GM12874 (cell line): ENCODE measurements around the gene MSI2.

Experiments
- TF ChIP-seq, protein P1 (sequence below): IDR thresholded peaks from 2 replicates; pipeline ENCODE4 v1.5.1; 2011; ENCODE audit warnings: low read depth, mild to moderate bottlenecking, control low read depth, low read length, moderate library complexity; ENCODE audit not compliant: insufficient read depth

MSI2 gene

DNA sequence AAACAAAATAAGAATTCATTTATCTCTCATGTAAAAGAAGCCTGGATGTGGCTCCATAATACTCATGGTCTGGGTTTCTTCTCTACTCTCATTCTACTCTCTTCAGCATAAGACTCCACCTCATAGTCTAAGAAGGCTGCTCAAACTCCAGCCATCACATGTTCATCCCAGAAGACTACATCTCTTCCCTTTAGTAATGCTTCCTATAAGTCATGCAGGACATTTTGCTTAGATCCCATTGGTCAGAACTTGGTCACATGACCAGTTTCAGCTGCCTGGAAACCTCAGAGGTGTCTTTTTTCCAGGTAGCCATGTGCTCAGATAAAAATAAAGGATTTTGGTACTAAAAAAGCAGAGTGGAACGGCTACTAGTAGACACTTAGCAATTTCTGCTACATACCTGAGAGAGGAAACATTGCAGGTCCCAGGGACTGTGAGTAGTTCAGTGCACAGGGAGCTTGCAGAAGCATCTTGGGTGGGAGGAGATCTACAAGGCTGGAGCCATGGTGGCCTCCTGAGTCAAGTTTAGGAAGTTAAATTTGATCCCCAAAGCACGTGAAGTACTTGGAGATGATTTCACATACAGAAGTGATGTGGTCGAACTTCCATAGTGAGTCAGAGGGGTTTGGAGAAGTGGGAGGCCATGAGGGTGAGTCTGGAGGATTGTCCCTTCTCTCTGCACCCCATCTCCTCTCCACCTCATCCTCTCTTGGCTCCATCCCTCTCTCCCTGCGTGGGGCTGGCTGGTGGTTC is 378.6 kb downstream of the MSI2 start:
- TF ChIP-seq, protein P1, sequence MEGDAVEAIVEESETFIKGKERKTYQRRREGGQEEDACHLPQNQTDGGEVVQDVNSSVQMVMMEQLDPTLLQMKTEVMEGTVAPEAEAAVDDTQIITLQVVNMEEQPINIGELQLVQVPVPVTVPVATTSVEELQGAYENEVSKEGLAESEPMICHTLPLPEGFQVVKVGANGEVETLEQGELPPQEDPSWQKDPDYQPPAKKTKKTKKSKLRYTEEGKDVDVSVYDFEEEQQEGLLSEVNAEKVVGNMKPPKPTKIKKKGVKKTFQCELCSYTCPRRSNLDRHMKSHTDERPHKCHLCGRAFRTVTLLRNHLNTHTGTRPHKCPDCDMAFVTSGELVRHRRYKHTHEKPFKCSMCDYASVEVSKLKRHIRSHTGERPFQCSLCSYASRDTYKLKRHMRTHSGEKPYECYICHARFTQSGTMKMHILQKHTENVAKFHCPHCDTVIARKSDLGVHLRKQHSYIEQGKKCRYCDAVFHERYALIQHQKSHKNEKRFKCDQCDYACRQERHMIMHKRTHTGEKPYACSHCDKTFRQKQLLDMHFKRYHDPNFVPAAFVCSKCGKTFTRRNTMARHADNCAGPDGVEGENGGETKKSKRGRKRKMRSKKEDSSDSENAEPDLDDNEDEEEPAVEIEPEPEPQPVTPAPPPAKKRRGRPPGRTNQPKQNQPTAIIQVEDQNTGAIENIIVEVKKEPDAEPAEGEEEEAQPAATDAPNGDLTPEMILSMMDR: no peak

DNA sequence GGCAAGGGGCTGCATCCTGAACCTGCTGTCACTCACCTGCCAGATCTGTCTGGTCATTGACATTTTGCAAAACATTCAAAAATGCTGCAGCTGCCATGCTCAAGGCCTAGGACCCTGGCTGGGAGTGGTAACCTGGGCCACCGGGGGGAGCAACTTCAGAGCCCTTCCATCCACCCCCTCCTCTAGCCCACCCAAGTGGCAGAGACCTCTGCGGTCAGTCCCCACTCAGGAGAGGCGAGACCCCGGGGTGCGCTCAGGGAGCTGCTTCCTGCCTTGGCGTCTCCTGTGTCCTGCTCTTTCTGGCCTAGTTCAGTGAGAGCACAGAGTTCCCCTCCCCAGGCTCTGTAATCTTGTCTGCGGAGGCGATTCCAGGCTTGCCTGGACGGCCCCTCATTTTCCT is 380.0 kb downstream of the MSI2 start:
- TF ChIP-seq, protein P1: no peak

DNA sequence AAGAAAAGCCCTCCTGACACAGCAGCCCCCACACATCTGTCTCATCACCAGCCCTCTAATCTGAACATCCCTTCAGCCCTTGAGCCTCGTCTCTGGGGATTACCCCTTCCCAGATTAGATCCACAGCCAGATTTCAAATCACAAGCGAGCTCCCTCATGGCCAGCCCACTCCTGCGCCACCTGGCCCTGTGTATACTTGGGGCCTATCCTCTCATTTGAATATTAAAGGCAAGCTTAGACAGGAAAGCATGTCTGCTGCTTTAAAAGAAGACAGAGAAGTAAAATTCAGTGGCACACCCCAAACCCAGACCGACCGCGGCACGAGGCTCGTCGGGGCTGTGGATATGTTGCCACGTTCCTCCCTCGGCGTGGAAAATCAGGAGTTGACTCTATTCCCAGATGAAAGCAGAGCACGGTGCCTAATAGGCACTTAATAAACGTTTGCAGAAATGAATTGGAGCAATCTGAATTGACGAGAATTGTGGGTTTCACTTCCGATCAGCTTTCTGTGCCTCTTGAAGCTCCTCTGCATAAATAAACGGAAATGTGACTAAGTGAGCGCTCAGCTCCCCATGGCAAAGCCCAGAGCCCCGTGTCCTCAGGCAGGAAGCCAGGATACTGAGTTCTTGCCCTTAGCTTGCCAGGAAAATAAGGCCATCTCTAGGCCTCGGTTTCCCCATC is 380.8 kb downstream of the MSI2 start:
- TF ChIP-seq, protein P1: no peak

DNA sequence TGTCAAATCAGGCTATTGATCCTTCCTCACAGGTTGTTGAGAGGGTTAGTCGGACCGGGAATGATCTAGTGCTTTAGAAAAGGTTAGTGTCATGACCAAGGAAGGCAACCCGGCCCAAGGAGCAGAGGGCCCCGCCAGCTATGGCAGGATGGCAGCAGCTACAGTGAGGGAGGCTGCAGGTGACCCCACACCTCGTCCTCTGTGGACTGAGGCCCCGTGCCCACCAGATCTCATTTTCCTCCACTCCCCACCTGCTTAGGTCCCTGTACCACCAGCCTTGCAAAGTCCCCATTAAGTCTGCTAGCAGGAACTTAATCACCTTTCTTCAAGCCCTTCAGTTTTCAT is 381.3 kb downstream of the MSI2 start:
- TF ChIP-seq, protein P1: no peak

DNA sequence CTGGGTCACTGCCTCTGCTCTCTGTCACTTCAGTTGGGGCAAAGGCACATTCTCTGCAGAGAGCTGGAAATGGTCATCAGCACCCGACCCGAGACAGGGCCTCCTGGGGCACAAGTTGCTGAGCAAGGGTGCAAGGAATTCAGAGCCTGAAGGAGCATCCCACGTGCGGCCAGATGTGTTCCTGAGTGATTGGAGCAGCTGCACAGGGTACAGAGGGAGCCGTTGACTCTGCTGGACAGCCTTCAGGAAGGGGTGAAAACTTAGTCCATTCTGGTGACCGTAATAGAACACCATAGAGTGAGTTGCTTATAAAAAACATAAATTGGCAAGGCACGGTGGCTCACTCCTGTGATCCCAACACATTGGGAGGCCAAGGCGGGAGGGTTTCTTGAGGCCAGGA is 382.0 kb downstream of the MSI2 start:
- TF ChIP-seq, protein P1: no peak

DNA sequence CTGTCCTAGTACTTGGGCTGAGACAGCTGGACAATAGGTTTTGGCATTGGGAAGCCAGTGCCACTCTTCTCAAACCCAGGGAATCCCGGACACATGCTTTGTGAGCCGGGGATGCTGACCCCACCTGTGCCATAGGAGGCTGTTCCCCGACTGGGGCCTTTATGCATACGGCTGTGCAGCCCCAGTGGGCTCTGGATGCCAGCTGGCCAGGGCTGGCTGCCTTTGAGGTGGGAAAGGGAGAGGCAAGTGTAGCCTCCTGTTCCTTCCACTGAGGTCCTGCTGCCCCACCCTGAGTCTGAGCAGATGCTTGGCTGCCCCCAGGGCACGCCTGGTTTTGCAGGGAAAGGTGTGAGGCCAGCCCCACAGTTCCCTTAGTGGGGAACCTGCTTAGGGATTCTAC is 383.1 kb downstream of the MSI2 start:
- TF ChIP-seq, protein P1: no peak

DNA sequence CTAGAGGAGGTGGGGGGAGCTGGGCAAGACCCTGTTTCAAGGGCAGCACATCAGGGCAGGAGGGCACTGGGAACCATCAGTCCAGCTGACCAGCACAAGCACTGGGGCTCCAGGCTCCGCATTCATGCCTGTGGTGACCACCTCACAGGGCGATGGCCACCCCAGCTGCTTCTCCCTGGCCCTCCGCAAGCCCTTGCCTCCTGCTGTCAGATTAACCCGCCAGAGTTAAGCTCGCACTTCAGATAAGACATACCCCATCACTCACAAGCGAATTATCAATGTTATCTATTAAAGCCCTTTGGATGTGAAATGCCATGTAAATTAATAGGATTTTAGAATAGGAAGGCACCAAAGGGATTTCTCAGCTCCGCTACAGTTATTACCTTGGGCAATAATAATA is 383.8 kb downstream of the MSI2 start:
- TF ChIP-seq, protein P1: no peak
